Activated gamma-delta T cell treated with anti-CD3 and anti-CD28 coated beads, Interleukin-2, amount 50 U/mL, for 16 hours (primary cell): ENCODE measurements around the gene VMP1.

Experiments used
- DNase-seq: peaks from one replicate; pipeline ENCODE4 v3.0.0-alpha.2; 2020; ENCODE audit warnings: low read depth

VMP1 gene

GRCh38 chr17:59707149-59707970, at the start of gene VMP1, which contains the start of gene PTRH2:
Gene VMP1 (plus strand): TSS chr17:59707654. CDS start chr17:59731447, 23,793 bp downstream.
Gene PTRH2 (minus strand): TSS chr17:59707430. CDS start chr17:59697978, 9,452 bp downstream.
- peak; percentile 82 for DNase-seq

DNA sequence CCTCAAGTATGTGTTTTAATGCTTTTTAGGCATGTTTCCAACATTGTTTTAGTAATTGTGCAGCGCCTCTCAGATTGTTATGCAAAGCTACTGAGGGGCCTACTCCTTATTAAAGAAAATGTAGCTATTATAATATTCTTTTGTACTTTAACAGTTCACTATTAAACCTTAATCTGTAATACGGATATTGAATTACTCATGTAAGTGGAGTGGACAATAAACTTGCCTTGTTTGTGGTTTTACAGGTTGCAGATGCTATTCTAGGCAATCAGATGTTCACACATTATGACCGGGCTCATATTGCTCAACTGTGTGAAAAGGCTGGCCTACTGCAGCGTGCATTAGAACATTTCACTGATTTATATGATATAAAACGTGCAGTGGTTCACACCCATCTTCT, 41.2 kb upstream of the VMP1 start:
- no peak for DNase-seq

- no peak for DNase-seq
Observed at GRCh38 chr17:59668816-59669215, 38.6 kb upstream of the VMP1 start.

- no peak for DNase-seq
Observed at GRCh38 chr17:59669411-59669810, 38.0 kb upstream of the VMP1 start.

DNA sequence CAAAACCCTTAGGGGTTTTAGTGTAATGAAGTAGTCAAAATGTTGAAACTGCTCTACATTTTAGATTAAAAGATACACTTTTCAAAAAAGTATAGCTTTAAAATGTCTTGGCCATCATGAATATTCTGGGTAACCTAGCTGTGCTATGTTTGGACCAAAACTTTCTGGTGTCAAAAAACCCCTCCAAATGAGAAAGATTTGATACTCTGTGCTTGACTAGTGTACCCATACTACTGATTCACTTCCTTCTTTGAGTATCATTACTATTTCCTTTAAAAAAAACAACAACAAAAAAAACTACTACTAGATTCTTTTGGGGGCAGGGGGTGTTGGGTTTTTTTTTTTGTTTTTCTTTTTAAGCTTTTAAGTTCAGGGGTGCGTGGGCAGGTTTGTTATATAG, 37.5 kb upstream of the VMP1 start:
- no peak for DNase-seq

DNA sequence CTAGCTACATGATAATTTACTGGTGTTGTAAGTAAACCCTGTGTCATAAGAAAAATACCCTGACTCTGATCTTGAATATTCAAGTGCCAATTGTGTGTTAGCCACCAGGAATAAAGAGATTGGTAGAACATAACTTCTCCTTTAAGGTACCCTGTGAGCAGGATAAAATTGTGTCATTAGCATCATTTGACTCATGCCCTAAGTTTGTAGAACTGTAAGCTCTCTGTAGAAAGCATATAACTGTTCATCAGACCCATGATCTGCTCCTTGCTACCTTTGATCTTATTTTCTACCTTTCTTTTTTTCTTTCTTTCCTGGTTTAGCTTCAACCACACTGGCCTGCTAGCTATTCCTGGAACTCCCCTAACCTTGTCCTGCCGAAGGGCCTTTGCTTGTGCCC, 36.1 kb upstream of the VMP1 start:
- no peak for DNase-seq

GRCh38 chr17:59675231-59675630, 32.2 kb upstream of the VMP1 start:
- DNase-seq = no peak

DNA sequence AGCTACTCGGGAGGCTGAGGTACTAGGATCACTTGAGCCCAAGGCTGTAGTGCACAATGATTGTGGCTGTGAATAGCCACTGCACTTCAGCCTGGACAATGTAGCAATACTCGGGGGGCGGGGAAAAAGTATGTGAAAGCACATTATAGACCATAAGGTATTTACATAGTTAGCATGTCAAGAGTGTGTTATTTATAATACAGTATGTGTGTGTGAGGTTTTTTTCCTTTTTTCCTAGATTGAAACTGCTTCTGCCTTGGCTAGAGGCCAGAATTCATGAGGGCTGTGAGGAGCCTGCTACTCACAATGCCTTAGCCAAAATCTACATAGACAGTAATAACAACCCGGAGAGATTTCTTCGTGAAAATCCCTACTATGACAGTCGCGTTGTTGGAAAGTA, 30.7 kb upstream of the VMP1 start:
- DNase-seq = no peak

DNA sequence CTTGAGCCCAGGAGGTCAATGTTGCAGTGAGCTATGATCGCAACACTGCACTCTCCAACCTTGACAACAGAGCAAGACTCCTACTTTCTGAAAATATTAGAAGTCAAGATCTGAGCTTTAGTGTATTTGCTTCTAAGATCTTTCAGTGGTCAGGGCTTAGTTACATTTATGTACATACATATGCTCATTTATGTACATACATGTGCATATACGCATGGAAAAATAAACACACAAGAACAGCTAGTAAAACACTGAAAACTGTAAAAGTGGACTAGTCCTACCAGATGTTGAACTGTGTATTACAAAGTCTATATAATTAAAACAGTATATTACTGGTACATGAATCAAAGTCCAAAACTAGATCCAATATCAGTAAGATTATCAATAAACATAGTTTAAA, 28.5 kb upstream of the VMP1 start:
- DNase-seq = no peak

GRCh38 chr17:59680314-59680713, 27.1 kb upstream of the VMP1 start:
- no peak for DNase-seq

DNA sequence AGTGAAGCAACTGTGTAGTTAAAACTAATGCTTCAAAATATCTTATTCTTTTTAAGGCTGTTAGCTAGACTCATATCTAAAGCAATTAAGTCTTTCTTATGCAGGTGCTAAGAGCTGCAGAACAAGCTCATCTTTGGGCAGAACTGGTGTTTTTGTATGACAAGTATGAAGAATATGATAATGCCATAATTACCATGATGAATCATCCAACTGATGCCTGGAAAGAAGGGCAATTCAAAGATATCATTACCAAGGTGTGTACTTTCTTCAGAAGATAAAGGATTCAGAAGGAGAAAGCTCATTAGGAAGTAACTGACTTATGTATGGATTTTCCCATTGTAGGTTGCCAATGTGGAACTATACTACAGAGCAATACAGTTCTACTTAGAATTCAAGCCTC, 24.2 kb upstream of the VMP1 start:
- DNase-seq = no peak

DNA sequence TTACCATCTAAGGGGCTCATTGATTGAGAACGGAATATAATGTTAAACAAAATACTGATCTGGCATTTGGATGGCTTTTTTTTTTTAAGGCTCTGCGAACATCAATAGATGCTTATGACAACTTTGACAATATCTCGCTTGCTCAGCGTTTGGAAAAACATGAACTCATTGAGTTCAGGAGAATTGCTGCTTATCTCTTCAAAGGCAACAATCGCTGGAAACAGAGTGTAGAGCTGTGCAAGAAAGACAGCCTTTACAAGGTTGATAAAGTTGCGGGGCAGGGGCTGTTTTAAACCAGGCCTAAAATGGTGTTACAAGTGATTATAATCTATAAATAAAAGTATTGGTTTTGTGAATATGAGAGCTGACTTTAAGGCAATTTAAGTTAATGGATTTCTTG, 22.5 kb upstream of the VMP1 start:
- no peak for DNase-seq

GRCh38 chr17:59688008-59688407, 19.4 kb upstream of the VMP1 start:
- no peak for DNase-seq

DNA sequence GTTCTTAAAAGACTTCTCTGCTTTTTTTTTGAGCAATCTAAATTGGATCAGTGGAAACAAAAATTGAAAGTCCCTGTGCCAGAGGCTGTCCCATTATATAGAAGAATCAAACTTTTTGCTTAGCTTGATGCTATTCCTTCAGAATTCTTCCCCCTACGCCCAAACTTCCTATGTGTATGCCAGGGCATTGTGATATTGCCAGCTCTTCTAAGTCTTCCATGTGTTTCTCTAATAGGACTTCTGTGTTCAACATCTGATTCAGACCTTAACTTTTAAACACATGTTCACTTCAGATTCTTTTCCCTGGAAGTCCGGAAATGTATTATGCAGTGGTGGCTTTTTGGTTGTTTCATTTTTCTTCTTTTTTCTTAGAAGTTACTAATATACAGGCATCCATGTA, 19.0 kb upstream of the VMP1 start:
- DNase-seq = no peak

- no peak for DNase-seq
Observed at GRCh38 chr17:59693582-59693981, 13.9 kb upstream of the VMP1 start.

- no peak for DNase-seq
Observed at GRCh38 chr17:59694344-59694743, 13.1 kb upstream of the VMP1 start.

DNA sequence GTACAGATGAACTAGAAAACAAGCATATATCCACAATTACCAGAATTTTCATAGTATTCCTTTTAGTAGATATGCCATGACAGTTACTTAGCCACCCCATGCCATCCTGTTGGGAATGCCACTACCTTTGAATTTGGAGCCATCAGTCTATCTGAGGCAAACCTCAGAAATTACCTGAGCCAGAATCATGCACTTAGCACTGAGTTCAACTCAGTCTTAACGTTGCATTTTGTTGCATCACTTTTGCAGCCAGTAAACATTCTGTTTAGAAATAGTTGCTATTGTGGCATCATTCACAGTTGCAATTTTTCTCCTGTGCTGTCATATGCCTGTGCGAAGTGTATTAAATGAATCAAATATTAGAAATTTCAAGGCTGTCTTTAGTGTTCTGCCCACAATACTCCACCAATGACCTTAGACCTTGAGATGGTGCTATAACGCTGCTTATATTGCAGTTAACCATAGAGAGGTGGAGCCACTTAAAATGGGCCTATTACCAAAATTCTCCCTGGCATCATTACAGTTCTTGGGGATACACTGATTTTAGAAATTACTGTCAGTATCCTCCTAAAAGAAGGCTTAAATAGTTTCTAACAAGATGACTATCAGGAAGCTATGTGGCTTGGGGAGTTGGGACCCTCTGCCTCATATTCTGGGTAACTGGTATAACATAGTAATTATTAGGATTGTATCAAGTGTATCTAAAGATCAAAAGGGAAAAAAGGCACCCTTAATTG, 11.3 kb upstream of the VMP1 start:
- DNase-seq = no peak

DNA sequence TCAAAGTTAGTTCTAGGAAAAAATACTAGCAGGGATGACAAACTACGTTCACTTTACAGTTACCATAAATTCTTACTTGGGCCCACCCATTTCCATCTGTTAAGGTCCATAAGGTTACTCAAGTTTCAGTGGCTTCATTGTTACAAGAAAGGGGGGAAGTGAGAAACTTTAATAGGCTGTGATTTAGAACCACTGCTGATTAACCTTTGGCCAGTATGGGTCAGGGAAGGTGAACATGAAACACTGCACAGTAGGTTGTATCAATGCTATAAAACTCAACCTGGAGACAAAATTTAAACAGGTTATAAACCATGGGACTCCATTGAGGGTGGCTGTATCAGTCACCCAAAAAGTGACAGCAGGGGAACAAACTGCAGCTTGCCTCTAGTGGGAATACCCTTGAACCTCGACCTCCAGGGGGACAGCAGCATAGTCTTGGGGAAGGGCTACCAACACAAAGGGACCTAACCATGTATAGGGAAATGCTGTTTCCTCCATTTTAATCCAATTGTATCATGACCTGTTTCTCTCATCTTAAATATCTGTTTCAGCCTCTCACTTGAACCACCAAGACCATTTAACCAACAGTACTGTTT, 10.7 kb upstream of the VMP1 start:
- DNase-seq = no peak

GRCh38 chr17:59698143-59698542, 9.3 kb upstream of the VMP1 start:
- DNase-seq = no peak

GRCh38 chr17:59699218-59699617, 8.2 kb upstream of the VMP1 start:
- no peak for DNase-seq

DNA sequence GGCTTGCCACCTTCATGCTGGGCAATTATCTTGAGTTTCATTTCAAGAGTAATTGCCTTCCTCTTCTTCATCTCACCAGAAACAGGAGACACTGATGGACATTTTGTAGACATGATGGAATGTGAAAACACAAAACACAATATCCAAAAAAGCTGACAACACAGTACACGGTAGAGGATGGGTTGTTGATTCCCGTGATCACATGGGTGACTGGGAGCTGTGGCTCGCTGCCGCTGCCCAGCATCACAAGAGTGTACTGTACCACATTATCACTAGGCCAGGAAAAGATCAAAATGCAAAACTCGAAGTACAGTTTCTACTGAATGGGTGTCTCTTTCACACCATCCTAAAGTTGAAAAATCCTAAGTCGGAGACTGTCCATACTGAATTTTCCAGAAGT, 7.7 kb upstream of the VMP1 start:
- DNase-seq = no peak

DNA sequence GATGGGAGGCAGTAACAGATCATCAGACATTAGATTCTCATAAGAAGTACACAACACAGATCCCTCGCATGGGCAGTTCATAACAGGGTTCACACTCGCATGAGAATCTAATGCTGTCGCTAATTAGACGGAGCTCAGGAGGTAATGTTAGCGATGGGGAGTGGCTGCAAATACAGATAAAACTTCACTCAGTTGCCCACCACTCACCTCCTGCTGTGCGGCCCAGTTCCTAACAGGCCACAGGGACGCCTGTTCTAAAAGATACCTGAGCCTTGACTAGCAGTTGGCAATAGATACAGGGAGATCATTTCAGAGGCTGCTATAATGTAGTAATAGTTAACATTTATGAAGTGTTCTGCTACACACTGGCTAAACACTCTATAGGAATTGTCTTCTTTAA, 5.2 kb upstream of the VMP1 start:
- DNase-seq = no peak

GRCh38 chr17:59707971-59708430, 547 bp downstream of the VMP1 start:
- no peak for DNase-seq
